ENCODE data around the gene PBRM1. TPM values are rescaled to one million over a fixed set of nuclear protein-coding genes. Genes with fewer than 3 reads are reported as not detected.
"Not testable (repeated sequence)": the region's sequence is repeated elsewhere in the genome, so short reads cannot be mapped to it uniquely, and the experiment has no call there.

The PBRM1 gene
- total and polyA plus RNA-seq, 2 experiments from 2014 or later, result 50.9 to 77.4 TPM

DNA sequence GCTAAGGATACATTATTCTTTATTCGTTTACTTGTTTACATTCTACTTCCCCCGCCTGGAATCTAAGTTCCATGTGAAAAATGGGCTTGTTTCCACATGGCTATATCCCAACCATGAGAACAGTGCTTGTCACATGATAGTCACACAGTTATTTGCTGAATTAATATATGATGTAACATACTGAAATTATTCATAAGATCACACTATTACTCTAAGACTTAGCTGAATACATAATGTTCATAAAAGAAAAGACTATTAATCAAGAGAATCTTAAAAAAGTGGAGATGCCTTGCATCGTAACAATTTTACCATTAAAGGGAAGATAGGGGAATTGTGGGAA is 6.5 kb downstream of the PBRM1 start:
- H3K27ac ChIP-seq, result no peak overlapping the region
- peaks cover 5% of the 10 kb centered on the region for H4K20me1 ChIP-seq (ENCODE audit: insufficient read depth, poor library complexity, severe bottlenecking)
- peaks cover 15% of the 10 kb centered on the region for H3K4me1 ChIP-seq (ENCODE audit: insufficient read depth)
- 95% methylated on average over 3 of the region's 3 CpGs for WGBS (ENCODE audit: low lambda C conversion rate, missing lambda C conversion rate)
- no peak for DNase-seq (ENCODE audit: low spot score)
- no peaks in the 10 kb centered on the region for H3K9me3 ChIP-seq (ENCODE audit: low read depth)
- no peaks in the 10 kb centered on the region for H3K36me3 ChIP-seq (replicated peaks; ENCODE audit: insufficient read depth, low read depth)
- H2AFZ ChIP-seq, result no peak overlapping the region
- H3K4me2 ChIP-seq, result no peak overlapping the region
- no peaks in the 10 kb centered on the region for H3K27me3 ChIP-seq
- peaks cover 85% of the 10 kb centered on the region for H3K79me2 ChIP-seq
- H3K9me2 ChIP-seq (replicated peaks; ENCODE audit: insufficient read depth), result no peaks in the 10 kb centered on the region
- no peak overlapping the region for H3K4me3 ChIP-seq
- TF ChIP-seq EZH2 (IDR thresholded peaks at IDR 0.05; ENCODE audit: borderline replicate concordance), result no peak
- no peak for TF ChIP-seq CTCF (IDR thresholded peaks at IDR 0.05; ENCODE audit: poor library complexity)
- no peak for TF ChIP-seq EZH2phosphoT487 (IDR thresholded peaks at IDR 0.05; ENCODE audit: low read depth, severe bottlenecking, unreplicated experiment)

- no peak overlapping the region for H3K27ac ChIP-seq
- no peaks in the 10 kb centered on the region for H3K9me3 ChIP-seq (ENCODE audit: low read depth)
- no peaks in the 10 kb centered on the region for H3K27me3 ChIP-seq
- 99% methylated on average over 6 of the region's 6 CpGs for WGBS (ENCODE audit: low lambda C conversion rate, missing lambda C conversion rate)
- no peak overlapping the region for H2AFZ ChIP-seq
- DNase-seq (ENCODE audit: low spot score), result no peak
- H3K4me3 ChIP-seq, result no peak overlapping the region
- peaks cover 9% of the 10 kb centered on the region for H3K4me1 ChIP-seq (ENCODE audit: insufficient read depth)
- H4K20me1 ChIP-seq (ENCODE audit: insufficient read depth, poor library complexity, severe bottlenecking), result peaks cover 5% of the 10 kb centered on the region
- no peaks in the 10 kb centered on the region for H3K9me2 ChIP-seq (replicated peaks; ENCODE audit: insufficient read depth)
- no peak overlapping the region for H3K4me2 ChIP-seq
- H3K79me2 ChIP-seq, result peaks cover 83% of the 10 kb centered on the region
- no peaks in the 10 kb centered on the region for H3K36me3 ChIP-seq (replicated peaks; ENCODE audit: insufficient read depth, low read depth)
- TF ChIP-seq EZH2 (IDR thresholded peaks at IDR 0.05; ENCODE audit: borderline replicate concordance) (no peak), EZH2phosphoT487 (IDR thresholded peaks at IDR 0.05; ENCODE audit: low read depth, severe bottlenecking, unreplicated experiment) (no peak), CTCF (IDR thresholded peaks at IDR 0.05; ENCODE audit: poor library complexity) (no peak)
Observed at GRCh38 chr3:52678265-52679198, 7.2 kb downstream of the PBRM1 start.

DNA sequence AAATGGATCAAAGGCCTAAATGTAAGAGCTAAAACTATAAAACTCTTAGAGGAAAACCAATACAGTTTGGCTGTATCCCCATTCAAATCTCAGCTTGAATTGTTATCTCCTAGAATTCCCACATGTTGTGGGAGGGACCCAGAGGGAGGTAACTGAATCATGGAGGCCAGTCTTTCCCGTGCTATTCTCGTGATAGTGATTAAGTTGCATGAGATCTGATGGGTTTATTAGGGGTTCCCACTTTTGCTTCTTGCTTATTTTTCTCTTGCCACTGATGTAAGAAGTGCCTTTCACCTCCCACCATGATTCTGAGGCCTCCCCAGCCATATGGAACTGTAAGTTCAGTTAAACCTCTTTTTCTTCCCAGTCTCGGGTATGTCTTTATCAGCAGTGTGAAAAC is 9.5 kb downstream of the PBRM1 start:
- H3K79me2 ChIP-seq, result peaks cover 76% of the 10 kb centered on the region

GRCh38 chr3:52671676-52672075 is 14.0 kb downstream of the PBRM1 start:
- H4K20me1 ChIP-seq (ENCODE audit: insufficient read depth, poor library complexity, severe bottlenecking), result no peaks in the 10 kb centered on the region
- no peaks in the 10 kb centered on the region for H3K27me3 ChIP-seq
- H3K9me3 ChIP-seq (ENCODE audit: low read depth), result no peaks in the 10 kb centered on the region
- H3K9me2 ChIP-seq (replicated peaks; ENCODE audit: insufficient read depth), result no peaks in the 10 kb centered on the region
- DNase-seq (ENCODE audit: low spot score), result no peak
- H3K79me2 ChIP-seq, result peaks cover 47% of the 10 kb centered on the region
- H3K4me3 ChIP-seq, result no peak overlapping the region
- 90% methylated on average over 1 of the region's 1 CpG for WGBS (ENCODE audit: low lambda C conversion rate, missing lambda C conversion rate)
- H3K36me3 ChIP-seq (replicated peaks; ENCODE audit: insufficient read depth, low read depth), result no peaks in the 10 kb centered on the region
- no peaks in the 10 kb centered on the region for H3K4me1 ChIP-seq (ENCODE audit: insufficient read depth)
- H3K4me2 ChIP-seq, result no peak overlapping the region
- no peak for TF ChIP-seq EZH2 (IDR thresholded peaks at IDR 0.05; ENCODE audit: borderline replicate concordance)
- TF ChIP-seq CTCF (IDR thresholded peaks at IDR 0.05; ENCODE audit: poor library complexity), result no peak
- TF ChIP-seq EZH2phosphoT487 (IDR thresholded peaks at IDR 0.05; ENCODE audit: low read depth, severe bottlenecking, unreplicated experiment), result no peak
- H3K27ac ChIP-seq, result peak overlapping the region; percentile 66
- no peak overlapping the region for H2AFZ ChIP-seq

More for the DNA sequence above, 9.5 kb downstream of the PBRM1 start:
- H3K36me3 ChIP-seq (replicated peaks; ENCODE audit: insufficient read depth, low read depth); H3K4me3 ChIP-seq; H3K4me2 ChIP-seq; DNase-seq (ENCODE audit: low spot score); H3K27me3 ChIP-seq; H3K4me1 ChIP-seq (ENCODE audit: insufficient read depth); H4K20me1 ChIP-seq (ENCODE audit: insufficient read depth, poor library complexity, severe bottlenecking); H3K9me2 ChIP-seq (replicated peaks; ENCODE audit: insufficient read depth); H3K9me3 ChIP-seq (ENCODE audit: low read depth); H2AFZ ChIP-seq; H3K27ac ChIP-seq: not testable (repeated sequence)
- 90% methylated on average over 3 of the region's 3 CpGs for WGBS (ENCODE audit: low lambda C conversion rate, missing lambda C conversion rate)
